Cardiac atrium fibroblast (primary cell): ENCODE data around the gene SMCO2. TPM values are rescaled to one million over a fixed set of nuclear protein-coding genes. Genes with fewer than 3 reads are reported as not detected.

Experiments used
- total RNA-seq: library from RNA; depleted of rRNA; stranded (reverse); fragments of >200 nt; gene quantifications from 2 replicates; pipeline ENCODE4 v1.2.3, GENCODE V29; 2015

Gene SMCO2
- not detected in 2 replicates for total RNA-seq

DNA sequence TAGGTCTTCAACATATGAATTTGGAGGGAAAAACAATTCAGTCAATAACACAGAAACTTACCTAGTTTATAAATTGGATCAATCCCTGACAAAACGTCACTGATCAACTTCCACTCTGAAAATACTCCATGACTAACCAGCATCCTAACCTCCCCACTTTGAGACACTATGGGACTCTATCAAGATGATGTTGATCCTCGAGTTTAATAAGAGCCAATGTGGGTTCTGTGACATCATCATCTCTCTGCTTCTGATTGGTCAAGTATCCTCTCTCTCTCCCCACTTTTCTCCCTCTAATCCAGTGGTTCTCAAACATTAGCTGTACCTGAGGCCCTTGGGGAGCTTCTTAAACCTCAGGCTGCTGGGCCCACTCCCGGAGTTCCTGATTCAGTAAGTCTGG lies at the start of gene SMCO2:
TSS of gene SMCO2 (plus strand) at position 301 of the 400 bp plus-strand sequence. CDS start 23,896 bp downstream, outside the sequence.

DNA sequence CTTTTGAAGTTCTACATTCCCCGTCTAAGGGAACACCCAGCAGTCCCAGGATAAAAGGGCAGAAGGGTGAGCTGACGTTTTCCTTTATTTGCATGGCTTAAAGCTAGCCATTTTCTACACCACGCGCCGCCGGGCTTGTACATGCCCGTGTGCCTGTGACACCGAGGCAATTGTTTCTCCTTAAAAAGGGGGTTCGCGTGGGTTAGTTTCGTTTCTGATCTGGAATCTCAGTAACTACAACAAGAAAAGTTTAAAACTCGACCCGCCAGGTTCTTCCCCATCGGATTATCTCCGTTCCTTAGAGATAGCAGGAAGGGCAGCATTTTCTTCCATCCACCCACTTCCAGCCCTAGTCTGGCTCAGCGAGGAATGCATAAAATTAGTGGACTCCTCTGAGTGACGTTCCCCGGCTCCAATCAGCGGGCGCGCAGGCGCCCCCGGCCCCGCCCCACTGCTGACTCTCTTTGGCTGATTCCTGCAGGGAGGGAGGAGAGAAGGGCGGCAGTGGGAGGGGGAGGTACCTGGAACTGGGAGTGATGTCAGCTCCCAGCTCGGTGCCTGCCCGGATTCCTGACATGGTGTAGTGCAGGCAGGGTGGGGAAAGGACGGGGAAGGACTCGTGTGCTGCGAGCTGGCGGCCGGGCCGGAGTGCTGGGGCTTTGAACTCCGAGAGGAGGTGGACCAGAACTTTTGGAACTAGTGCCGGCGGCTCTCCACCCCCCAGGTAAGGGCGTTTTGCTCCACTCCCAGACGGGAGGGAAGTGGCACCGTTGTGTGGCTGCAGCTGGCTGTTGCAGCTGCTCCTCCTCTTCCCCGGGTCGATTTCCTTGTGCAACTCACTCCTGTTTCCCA lies 77.3 kb downstream of the SMCO2 start, which contains the start of gene PPFIBP1:
TSS of gene PPFIBP1 (plus strand) at position 565 of the 852 bp plus-strand sequence. CDS start 109,191 bp downstream, outside the sequence.

Other genes with a start within 250 kb of the SMCO2 start
- gene STK38L, start 202.4 kb upstream of the SMCO2 start, total RNA-seq: 9.7 and 10.3 TPM in 2 replicates
- 1.8 and 6.2 TPM in 2 replicates for gene BMAL2, start 113.9 kb upstream of the SMCO2 start, total RNA-seq
- gene PPFIBP1, start 77.5 kb downstream of the SMCO2 start, total RNA-seq: 58.2 and 59.9 TPM in 2 replicates
- gene REP15, start 249.7 kb downstream of the SMCO2 start, total RNA-seq: 0.54 and 0.65 TPM in 2 replicates